LNCaP clone FGC (cell line): ENCODE measurements around the gene HLA-B.
"Not testable (repeated sequence)": the region's sequence is repeated elsewhere in the genome, so short reads cannot be mapped to it uniquely, and the experiment has no call there.

Experiments
- DNase-seq: peaks from one replicate; pipeline ENCODE4 v3.0.0-alpha.2; 2011; ENCODE audit warnings: low read depth
- H3K4me3 ChIP-seq: 2 replicates; pipeline ENCODE4 v1.5.1; 2011; ENCODE audit warnings: mild to moderate bottlenecking, low read depth, low read length, control low read depth
- CTCF ChIP-seq: IDR thresholded peaks from 2 replicates; pipeline ENCODE4 v1.5.1; 2012; ENCODE audit warnings: mild to moderate bottlenecking; ENCODE audit not compliant: control insufficient read depth, insufficient read depth; ENCODE audit errors: extremely low read depth

HLA-B gene

GRCh38 chr6:31356946-31357466 is at the start of gene HLA-B:
HLA-B (minus strand) TSS chr6:31357179; CDS start chr6:31357158, 21 bp downstream.
- TF ChIP-seq CTCF = no peak
- H3K4me3 ChIP-seq = peak within 1 kb of the TSS; percentile 62
- DNase-seq = peak; percentile 17

- no peak for DNase-seq
- no peak for TF ChIP-seq CTCF
- H3K4me3 ChIP-seq = no peak overlapping the region
These were observed 49.0 kb upstream of the HLA-B start for GRCh38 chr6:31405996-31406395.

- H3K4me3 ChIP-seq = peak overlapping the region; percentile 65
- not testable (repeated sequence) for DNase-seq
These were observed 47.0 kb upstream of the HLA-B start for GRCh38 chr6:31404061-31404364.

- peak within 1 kb of the TSS; percentile 65 for H3K4me3 ChIP-seq
- peak; percentile 46 for DNase-seq
- TF ChIP-seq CTCF = no peak
These were observed 46.5 kb upstream of the HLA-B start, which contains the start of gene MICA for GRCh38 chr6:31403283-31404060. MICA (plus strand) TSS chr6:31403595; CDS start chr6:31403633, 38 bp downstream.

GRCh38 chr6:31402324-31403282 is 45.6 kb upstream of the HLA-B start:
- peak overlapping the region; percentile 65 for H3K4me3 ChIP-seq
- no peak for DNase-seq
- TF ChIP-seq CTCF = no peak

- no peak for DNase-seq
- TF ChIP-seq CTCF = no peak
- no peak overlapping the region for H3K4me3 ChIP-seq
These were observed 44.4 kb upstream of the HLA-B start for GRCh38 chr6:31401403-31401802.

GRCh38 chr6:31400467-31401289 is 43.7 kb upstream of the HLA-B start:
- no peak for DNase-seq
- TF ChIP-seq CTCF = no peak
- peak overlapping the region; percentile 71 for H3K4me3 ChIP-seq
